AG09319 (cell line): ENCODE data around the gene PHAF1.

Experiments used
- DNase-seq: peaks from one replicate; pipeline ENCODE4 v3.0.0-alpha.2; 2010; ENCODE audit warnings: low read depth; ENCODE audit errors: extremely low read depth
- TF ChIP-seq, protein P1 (sequence below): IDR thresholded peaks from 2 replicates; pipeline ENCODE4 v1.5.1; 2011; ENCODE audit warnings: low read depth, mild to moderate bottlenecking, inconsistent platforms, low read length, moderate library complexity

The PHAF1 gene

DNA sequence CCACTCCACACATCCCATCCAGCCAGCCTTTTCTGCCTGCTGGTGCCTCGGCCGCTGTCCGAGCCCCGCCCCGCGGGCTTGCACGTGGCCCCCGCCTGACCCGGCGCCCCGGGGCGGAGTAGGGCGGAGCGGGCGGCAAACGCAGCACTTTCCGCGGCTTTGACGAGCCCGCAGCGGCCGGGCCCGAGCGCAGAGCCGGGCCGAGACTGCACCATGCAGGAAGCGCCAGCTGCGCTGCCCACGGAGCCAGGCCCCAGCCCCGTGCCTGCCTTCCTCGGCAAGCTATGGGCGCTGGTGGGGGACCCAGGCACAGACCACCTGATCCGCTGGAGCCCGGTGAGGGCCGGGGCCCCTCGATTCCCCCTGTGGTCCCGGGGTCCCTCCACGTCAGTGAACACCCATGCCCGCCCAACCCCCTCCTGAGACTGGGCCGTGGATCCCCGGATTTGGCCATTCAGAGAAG is 54.9 kb downstream of the PHAF1 start, which contains the start of gene HSF4:
HSF4 (plus strand) TSS at position 147 of the 463 bp plus-strand sequence; CDS start at position 214, 67 bp downstream.
- no peak for DNase-seq
- TF ChIP-seq, protein P1, sequence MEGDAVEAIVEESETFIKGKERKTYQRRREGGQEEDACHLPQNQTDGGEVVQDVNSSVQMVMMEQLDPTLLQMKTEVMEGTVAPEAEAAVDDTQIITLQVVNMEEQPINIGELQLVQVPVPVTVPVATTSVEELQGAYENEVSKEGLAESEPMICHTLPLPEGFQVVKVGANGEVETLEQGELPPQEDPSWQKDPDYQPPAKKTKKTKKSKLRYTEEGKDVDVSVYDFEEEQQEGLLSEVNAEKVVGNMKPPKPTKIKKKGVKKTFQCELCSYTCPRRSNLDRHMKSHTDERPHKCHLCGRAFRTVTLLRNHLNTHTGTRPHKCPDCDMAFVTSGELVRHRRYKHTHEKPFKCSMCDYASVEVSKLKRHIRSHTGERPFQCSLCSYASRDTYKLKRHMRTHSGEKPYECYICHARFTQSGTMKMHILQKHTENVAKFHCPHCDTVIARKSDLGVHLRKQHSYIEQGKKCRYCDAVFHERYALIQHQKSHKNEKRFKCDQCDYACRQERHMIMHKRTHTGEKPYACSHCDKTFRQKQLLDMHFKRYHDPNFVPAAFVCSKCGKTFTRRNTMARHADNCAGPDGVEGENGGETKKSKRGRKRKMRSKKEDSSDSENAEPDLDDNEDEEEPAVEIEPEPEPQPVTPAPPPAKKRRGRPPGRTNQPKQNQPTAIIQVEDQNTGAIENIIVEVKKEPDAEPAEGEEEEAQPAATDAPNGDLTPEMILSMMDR, result no peak

DNA sequence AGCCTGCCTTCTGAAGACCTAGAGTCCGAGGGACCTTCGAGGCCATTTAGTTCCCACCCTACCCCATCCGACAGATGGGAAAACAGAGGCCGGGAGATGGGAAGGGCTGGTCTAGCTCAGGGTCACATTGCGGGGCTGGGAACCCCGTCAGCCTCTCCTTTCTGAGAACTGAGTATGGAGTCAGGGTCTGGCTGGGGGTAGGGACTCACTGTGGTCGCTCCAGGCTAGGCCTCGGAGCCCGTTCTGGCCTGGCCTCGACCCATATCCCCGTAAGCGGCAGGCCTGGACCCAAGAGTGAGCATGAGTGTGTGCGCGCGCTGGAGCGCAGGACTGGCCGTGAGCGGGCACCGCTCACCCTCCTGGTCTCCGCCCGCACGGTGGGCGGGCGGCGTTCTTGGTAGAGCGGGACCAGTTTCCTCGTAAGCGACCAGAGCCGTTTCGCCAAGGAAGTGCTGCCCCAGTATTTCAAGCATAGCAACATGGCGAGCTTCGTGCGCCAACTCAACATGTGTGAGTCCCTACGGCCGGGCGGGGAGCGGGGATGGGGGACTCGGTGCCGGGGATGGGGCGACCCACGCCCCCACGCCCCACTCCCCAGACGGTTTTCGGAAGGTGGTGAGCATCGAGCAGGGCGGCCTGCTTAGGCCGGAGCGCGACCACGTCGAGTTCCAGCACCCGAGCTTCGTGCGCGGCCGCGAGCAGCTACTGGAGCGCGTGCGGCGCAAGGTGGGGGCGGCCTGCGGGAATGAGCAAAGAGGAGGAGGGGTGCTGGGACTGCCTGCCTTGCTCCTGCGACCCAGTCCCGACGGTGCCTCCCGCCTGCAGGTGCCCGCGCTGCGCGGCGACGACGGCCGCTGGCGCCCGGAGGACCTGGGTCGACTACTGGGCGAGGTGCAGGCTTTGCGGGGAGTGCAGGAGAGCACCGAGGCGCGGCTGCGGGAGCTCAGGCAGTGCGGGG is 55.7 kb downstream of the PHAF1 start:
- TF ChIP-seq, protein P1, result no peak
- DNase-seq, result no peak

DNA sequence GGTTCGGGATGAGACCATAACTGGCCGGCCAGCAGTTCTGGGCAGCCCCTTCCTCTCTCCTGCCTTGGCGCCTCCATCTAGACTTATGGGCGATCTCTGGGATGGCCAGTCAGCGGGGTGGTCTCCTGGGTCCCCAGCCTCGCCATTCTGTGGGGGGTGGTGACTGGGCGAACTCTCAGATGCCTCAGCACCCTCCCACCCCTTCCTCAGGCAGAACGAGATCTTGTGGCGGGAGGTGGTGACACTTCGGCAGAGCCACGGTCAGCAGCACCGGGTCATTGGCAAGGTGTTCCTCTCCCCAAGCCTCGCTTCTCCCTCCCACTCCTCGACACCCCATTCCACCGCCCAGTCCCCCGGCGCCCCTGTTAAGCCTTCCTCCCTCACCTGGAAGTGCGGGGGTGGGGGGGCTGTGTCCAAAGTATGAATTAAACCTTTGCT is 56.4 kb downstream of the PHAF1 start:
- TF ChIP-seq, protein P1, result no peak
- no peak for DNase-seq

DNA sequence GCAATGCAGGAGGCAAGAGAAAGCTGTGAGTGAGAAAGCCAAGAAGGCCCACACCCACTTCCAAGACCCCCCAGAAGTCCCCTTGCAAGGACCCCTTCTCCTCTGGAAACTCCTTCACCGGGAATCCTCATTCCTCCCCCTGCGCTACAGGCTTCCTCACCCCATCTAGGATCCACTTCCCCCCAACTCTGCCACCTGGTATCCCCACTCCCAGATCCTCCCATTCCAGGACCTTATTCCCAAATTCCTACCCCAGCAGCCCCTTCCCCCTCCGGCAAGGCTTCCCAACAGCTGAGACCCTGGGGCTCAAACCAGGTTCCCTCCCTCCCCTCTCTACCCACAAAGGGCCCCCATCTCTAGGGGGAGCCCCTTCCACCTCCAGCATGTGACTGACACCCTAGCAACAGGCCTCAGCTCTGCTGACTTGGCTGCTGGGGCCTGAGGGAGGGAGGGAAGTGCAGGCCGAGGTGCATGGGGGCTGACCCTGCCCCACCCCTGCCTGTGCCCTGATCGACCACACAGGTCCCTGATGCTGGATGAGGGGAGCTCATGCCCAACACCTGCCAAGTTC is 56.9 kb downstream of the PHAF1 start:
- TF ChIP-seq, protein P1, result no peak
- DNase-seq, result no peak

DNA sequence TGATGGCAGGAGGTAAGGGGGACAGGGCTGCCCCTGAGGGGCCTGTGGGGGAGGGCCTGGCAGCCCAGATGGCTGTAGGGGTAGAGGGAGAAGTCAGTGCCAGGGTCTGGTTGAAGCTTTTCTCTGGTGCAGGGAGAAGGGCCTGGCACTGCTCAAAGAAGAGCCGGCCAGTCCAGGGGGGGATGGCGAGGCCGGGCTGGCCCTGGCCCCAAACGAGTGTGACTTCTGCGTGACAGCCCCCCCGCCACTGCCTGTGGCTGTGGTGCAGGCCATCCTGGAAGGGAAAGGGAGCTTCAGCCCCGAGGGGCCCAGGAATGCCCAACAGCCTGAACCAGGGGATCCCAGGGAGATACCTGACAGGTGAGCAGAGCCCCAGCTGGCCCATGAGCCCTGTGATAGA is 57.8 kb downstream of the PHAF1 start:
- DNase-seq, result no peak
- TF ChIP-seq, protein P1, result no peak

DNA sequence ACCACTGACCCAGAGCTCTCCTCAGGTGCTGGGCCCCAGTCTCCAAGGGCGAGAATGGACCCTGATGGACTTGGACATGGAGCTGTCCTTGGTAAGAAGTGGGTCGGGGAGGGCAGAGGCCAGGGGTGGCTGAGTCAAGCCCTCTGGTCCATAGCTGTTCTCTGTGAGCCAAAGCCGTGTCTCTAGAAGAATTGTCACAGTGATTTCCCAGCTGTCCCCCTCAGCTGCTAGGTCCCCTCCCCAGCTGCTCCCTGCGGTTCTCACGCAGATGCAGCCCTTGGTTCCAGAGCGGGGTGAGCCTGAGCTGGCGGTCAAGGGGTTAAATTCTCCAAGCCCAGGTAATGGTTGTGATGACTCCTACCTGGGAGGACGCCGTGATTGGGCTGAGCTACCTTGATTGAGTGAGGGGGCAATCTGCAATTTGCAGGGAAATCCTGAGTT is 59.3 kb downstream of the PHAF1 start:
- TF ChIP-seq, protein P1, result no peak
- DNase-seq, result no peak
